HG02885 (cell line): ENCODE data around the gene PRR33.
A peak's percentile ranks its signal among the peaks of the same experiment; 100 is the strongest.

ENCODE experiments used
- ATAC-seq: cut with Tn5 transposase; IDR thresholded peaks from one replicate; pipeline ENCODE4 v1.9.1; 2021; ENCODE audit warnings: mild to moderate bottlenecking; ENCODE audit not compliant: unreplicated experiment, poor library complexity

The PRR33 gene

DNA sequence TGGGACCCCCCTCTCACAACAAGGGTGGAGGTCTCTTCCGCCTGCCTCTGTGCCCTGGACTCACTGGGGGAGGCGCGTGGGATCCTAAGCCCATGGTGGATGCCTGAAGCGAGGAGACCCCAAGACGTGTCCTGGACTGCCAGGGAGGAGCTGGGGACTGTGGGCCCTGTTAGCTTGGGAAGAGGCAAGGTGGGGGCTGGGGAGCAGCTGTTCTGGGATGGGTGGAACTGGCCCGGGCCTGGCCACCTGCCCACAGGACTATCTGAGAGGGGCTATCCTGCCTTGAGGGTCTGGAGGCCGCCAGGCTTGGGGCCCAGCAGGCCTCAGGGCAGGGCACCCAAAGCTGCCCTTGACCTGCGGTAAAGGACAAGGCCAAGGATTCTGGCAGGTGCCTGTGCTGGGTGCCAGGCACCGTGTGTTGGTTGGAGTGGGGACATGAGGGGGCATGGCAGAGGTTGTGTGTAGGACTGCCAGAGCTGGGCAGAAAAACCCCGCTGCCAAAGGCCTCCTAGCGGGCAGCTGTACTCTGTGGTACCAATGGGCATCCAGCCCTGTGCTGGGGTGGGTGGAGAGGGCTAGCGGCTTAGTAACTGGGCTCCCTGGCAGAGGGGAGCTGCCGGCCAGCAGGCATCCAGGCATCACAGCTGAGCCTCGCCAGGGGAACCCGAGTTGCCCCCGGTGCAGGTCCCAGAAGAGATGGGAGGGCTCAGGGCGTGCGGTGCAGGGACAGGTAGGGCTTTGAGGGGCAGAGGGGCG lies 38.1 kb downstream of the PRR33 start:
- no peak for ATAC-seq

DNA sequence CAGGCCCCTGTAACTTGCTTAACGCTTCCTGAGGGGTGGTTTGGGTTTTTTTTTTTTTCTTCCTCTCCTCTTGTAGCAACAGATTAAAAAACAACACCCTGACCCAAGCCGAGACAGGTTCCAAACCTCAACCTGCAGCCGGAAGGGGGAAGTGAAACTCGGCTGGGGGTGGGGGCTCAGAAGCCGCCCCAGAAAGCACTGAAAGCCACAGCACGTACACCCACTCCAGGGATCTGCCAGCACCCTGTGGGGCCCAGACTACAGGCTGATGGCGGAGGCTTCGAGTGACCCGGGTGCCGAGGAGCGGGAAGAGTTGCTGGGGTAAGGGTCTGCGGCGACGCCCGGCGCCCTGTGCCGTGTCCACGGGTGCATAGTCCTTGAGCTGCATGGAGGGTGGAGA lies 38.8 kb downstream of the PRR33 start, which contains the start of gene LSP1:
LSP1 (plus strand) TSS at position 208 of the 400 bp plus-strand sequence; CDS start at position 269, 61 bp downstream.
- peak; percentile 59 for ATAC-seq

DNA sequence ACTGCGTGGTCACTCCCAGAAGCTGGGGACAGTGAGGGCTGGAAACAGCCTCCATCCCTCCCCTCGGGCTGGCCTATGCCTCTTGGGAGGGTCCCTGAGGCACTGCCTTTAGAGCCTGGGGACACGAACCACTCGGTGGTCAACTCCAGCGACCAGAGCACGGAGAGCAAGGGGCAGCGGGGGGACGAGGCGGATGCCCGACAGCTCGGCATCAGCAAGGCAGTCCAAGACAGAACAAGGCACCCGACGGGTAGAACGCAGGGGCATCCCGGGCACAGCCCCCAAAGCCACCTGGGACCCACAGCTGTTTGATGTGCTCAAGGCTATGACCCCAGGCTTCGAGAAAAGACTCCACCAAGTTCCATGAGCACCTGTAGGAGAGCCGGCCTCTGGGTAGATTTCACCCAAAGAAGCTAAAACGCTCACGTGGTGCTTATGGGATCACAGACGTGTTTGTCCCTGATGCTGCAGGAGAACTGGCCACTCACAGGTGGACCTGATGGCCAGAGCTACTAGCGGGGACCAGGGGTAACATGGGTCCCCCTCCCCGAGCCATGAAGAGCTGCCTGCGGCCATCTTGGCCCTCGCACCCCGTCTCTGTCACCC lies 39.3 kb downstream of the PRR33 start:
- no peak for ATAC-seq

DNA sequence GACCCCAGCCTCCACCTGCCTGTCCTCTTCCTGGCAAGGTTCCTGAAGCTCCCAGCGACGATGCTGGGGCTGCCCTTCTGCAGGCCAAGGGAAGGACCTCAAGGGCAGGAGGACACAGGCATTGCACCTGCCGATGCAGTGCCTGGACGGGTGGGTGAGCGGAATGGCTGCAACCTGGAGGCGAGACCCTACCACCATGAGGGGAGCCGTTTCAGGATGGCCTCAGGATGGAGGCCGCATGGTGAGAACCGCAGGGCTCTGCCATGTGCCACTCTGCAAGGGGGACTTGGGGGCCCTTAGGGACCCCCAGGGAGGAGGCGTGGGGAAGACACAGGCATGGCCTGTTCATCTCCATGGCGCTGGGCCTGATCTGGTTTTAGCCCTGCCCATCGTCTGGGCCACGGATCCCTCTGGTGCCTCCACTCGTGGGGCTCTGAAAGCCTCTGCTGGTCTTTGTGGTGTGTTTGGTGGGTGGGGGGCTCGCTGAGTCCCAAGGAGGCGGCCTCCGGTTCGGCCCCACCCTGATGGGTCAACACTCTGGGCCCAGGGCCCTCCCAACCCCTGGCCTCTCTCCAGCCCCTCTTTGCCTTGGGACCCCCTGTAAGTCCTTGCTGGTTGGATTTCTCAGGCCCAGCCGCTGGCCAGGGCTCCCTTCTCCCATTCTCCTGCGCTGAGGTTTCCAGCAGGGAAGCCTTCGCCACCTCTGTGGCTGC lies 40.1 kb downstream of the PRR33 start:
- ATAC-seq: no peak

DNA sequence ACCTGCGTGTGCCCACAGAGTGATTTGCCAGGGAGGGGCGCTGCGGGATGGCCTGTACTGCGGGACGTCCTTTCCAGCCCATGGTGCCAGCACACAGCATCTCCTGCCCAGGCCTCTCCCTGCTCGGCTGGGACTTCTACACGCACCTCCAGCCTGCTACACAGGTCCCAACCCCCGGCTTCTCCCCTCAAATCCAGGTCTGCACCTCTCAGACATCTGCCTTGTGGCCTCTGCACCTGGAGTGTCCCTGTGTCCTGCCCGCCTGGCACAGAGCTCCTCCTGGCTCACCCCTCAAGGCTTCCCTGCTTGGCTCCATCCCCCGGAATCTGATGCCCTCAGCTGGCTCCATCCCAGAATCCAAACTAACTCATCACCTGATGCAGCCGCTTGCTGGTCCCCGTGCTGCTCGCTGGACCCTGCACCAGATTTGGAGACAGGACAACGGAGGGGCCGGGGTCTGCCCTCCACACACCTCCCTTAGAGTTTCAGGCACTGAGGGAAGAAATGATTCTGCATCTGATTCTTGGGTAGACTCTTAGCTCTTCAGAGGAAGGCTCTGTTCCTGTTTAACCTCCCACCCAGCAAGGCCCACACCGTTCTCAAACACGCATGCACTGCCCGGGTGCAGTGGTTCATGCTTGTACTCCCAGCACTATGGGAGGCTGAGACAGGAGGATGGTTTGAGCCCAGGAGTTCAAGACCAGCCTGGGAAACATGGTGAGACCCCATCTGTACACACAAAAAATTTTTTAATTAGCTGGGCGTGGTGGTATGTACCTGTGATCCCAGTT lies 42.9 kb downstream of the PRR33 start:
- no peak for ATAC-seq

DNA sequence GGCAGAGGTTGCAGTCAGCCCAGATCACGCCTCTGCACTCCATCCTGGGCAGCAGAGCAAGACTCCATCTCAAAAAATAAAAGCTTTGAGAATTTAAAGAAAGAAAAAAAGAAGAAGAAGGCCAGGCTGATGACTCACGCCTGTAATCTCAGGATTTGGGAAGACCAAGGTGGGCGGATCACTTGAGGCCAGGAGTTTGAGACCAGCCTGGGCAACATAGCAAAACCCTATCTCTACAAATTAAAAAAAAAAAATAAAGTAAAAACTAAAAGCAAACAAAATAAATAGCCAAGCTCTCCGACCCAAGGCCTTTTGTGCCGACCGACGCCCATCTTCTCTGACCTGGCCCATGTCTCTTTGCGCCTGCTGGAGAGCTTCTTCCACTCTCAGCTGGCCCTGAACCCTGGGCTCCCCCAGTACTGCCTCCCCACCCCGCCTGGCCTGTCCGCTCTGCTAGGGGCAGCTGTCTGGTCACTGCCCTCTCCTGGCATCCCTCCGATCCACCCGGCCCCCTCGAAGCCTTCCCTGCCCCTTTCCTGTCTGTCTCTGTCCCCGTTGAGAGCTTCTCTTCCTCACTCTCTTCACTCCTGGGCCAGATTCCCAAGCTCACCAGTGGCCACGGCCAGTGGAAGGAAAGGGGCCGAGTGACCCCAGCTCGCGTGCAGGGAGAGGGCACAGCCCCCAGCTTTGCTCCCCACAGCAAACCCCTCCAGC lies 43.6 kb downstream of the PRR33 start:
- ATAC-seq: no peak

DNA sequence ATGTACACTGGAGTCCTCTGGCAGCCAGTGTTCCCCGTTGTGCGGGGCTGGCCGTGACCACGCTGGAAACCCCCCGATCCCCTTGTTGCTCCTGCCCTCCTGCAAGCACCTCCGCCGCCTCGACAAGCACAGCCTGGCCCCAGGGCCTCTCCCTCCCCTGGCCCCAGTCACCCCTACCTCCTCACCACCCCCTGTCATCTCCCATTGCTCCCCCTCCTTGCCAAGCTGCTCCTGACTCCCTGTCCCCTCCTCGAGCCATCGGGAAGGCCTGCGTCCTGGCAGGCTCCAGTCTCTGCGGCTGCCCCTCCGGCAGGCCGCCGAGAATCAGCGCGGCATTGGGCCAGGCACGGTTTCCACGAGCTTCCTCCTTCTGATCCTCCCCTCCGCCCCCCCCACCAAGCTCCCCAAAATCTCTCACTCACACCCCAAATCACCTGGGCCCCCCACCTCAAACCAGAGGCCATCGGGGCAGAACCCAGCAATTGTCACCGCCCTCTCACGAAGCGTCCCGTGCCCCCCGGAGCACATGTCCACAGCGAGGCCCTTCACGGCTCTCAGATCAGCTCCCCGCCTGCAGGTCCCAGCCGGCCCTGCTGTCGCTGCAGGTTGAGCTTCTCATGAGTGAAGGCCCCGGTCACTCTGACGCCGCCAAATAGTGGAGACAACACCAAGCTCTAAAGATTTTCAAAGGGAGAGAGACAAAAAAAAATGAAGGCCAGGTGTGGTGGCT lies 44.5 kb downstream of the PRR33 start:
- ATAC-seq: no peak

DNA sequence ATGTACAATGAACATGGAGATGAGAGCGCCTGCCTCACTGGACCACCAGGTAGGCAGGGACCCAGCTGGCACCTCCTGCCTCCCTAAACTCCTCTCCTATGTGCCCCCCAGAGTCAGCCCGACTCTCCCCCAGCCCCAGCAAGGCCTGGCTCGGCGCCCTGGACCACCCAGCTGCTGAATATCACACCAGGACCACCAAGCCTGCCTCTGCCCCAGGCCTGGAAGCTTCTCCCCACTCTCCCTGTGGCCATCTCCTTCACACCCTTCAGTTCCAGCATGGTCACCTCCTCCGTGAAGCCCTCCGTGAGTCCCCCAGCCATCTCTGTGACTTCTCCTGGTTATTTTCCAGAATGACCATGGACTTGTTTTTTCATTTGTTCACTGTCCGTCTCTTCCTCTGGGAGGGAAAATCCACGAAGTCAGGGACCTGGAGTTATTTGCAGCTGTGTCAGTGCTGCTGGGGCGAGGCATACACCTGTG lies 45.2 kb downstream of the PRR33 start:
- no peak for ATAC-seq

DNA sequence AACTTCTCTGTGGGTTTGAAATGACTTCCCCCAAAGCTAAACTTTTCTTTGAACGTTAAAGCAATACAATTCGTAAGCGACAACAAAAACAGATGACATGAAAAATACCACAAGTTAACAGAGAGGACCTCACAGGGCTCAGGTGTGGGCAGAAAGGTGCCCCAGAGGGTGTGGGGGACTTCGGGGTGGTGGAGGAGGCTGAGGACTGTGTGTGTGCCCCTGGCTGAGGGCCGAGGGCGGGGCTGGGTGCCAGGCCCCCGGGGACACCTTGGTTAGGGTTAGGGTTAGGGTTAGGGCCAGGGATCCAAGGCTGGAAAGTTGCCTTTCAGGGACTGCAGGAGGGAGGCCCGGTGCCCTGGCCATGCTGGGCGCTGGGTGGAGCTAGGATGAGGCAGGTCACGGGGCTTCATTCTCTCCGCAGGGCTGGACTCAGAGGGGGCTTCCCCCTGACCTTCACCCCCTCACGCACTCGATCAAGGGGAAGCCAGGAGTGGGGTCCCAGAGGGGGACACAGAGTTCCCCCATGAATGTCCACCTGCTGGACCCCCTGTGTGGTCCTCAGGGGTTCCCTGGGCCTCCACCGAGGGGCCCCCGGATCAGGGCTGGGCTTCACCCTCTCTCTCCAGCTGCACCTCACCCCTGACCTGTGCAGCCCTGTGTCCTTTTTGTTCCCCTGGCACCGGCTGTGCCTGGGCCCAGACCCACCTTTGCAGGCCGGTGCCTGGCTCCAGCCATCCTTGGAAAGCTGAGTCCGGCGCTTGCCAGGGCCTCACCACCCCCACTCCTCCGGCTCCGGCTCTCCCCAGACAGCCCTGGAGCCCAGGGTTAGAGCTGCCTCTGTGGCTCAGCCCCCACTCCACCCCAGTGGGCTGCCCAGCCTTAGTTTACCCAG lies 45.9 kb downstream of the PRR33 start:
- ATAC-seq: no peak

DNA sequence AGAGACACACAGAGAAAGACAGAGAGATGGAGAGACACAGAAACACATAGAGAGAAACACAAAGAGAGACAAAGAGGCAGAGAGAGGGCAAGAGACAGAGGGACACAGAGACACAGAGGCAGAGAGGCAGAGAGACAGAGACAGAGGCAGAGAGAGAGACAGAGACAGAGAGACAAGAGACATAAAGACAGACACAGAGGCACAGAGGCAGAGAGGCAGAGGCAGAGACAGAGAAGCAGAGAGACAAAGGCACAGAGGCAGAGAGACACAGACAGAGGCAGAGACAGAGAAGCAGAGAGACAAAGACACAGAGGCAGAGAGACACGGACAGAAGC lies 46.6 kb downstream of the PRR33 start:
- ATAC-seq: no peak

DNA sequence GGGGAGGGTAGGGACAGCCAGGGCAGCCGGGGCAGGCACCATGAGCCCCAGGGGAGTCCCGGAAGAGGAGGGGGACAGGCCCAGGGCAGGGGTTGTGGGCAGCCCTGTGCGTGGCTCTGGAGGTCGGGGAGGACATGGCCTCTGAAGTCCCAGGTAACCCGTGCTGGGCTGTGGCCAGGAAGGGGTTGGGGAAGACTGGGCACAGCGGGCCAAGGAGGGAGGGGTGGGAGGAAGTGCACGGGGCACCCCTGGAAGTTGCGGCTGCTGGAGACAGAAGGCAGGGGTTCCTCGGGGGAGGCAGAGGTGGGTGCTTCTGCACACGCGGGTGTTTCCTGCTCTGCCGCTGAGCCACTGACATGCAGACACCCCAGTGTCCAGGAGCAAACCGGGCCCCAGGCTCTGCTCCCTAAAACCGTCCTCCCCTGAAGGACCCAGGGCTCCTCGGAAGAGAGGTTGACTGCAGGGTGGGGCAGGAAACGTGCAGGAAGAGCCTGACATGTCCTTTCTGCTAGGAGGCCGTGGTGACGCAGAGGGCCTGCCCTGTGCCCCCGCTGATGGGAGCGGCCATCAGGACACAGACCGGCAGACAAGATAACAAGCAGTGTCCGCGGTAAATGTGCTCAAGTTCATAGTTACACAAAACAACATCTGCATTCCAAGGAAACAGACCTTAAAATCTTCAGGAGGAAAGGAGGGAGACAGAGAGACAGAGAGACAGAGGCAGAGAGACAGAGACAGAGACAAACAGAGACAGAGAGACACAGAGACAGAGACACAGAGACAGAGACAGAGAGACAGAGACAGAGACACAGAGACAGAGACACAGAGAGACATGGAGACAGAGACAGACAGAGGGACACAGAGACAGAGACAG lies 47.2 kb downstream of the PRR33 start:
- no peak for ATAC-seq

DNA sequence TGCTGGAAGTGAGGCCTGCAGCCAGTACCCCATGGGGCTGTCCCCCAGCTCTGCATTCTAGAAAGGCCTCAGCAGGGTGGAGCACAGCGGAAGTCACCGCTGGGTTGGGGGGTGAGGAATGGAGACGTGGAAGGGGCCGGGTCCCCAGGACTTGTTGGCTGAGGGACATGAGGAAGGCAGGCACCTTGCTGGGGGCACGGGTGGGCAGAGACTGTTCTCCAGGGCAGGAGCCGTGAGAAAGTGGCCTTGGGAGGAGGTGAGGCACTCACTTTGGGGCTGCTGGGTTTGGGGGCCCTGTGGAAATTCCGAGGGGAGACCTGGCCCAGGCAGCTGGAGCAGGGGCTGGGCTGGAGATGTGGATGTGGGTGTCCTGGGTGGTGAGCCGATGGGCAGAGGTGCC lies 47.9 kb downstream of the PRR33 start:
- no peak for ATAC-seq

DNA sequence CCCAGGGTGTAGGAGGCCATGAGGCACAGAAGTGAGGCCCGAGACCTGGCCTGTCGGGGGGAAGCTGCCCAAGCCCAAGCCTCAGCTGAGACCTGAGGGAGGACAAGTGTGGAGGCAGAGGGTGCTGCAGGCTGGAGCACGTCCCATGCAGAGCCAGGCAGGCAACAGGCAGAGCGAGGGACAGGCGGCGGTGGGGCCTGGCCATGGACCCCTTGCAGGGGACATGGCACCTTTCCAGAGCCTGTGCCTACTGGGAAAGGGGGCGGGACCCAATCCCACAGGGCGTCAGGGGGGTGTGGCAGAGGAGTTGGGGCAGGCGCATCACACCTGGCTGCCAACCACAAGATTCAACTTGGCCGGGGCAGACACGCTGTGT lies 48.6 kb downstream of the PRR33 start:
- ATAC-seq: no peak

DNA sequence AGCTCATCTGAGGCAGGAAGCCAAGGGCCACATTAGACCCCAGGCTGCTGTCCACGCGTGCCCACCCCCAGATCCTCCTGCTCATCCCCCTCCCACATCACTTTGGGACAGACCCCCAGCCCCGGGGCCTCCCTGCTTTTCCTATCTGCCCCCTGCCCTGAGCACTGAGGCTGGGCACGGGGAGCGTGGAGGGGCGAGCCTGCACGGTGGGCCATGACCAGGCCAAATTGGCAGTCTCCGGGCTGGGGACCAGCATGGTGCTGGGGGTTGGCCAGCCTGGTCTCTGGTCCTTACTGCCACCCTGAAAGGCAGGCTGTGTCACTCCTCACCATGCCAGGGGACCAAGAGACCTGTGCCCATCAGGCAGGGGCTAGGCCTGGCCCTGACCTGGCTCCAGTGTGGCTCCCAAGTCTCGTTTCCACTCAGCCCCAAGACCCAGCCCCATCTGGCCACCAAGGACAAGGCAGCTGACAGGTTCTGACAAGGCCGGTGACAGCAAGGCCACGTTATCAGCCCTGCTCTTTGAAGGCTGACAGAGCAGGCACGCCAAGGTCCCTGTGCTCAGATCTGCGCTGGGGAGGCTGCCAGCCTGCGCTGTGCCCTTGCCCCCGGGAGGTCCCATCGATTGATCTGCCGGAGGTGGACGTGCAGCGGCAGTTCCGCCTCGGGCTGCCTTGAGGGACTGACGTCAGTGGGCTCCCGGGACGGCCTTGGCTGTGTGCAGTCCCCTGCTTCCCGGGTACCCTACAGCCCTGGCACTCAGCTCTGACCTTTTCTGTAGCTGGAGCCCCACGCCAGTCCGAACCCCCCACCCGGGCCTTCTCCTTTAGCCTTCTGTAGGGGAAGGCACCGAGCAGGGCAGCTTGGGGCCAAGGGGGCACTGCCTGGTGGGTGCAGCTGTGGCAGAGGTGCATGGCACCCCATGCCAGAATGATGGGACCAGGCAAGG lies 49.3 kb downstream of the PRR33 start:
- no peak for ATAC-seq

DNA sequence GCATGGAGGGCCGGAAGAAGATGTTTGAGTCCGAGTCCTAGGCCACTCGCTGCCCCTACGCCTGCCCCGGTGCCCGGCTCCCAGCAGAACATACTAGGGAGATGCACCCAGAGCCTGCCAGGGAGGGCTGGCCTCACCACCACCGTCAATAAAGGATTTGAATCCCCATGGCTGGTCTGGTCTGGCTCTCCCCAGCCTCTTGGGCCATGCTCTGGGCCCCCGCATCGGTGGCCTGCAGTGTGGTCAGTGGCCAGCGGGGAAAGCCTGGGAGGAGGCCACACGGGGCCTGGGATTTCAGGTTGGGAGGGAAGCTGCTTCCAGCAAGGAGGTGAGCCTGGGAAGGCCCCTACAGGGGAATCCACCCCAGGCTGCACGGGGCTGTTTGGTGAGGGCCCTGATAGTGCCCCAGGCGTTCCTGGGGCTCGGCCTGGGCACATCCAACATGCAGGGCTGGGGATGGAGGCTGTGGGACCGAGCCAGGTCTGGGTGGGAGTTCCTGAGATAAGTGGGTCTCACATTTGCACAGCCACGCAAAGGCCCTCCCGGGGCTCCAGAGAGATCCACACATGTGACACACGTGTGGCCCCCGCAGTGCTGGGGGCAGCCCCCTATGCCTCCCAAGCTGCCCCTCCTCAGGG lies 50.1 kb downstream of the PRR33 start:
- ATAC-seq: no peak
